Astrocyte of the cerebellum (primary cell): ENCODE data around the gene NUMBL.

Source experiments
- DNase-seq: peaks from one replicate; pipeline ENCODE4 v3.0.0-alpha.2; 2011; ENCODE audit warnings: low read depth
- H3K4me3 ChIP-seq: 2 replicates; pipeline ENCODE4 v1.5.1; 2011; ENCODE audit warnings: mild to moderate bottlenecking, low read depth, low read length, moderate library complexity
- CTCF ChIP-seq: IDR thresholded peaks from 2 replicates; pipeline ENCODE4 v1.5.1; 2012; ENCODE audit warnings: low read length, low read depth, moderate library complexity, mild to moderate bottlenecking; ENCODE audit errors: missing control alignments
- in situ Hi-C: cut with HindIII; loops from 2 replicates; pipeline ENCODE4 v1.10.0; 2017; ENCODE audit warnings: low sequenced_read_pairs

NUMBL gene

GRCh38 chr19:40632311-40633036, 58.0 kb downstream of the NUMBL start:
- DNase-seq, result no peak
- in situ Hi-C loops, result no loop called here
- no peak for TF ChIP-seq CTCF
- H3K4me3 ChIP-seq, result no peak overlapping the region

GRCh38 chr19:40630571-40631160, 59.8 kb downstream of the NUMBL start:
- H3K4me3 ChIP-seq, result no peak overlapping the region
- in situ Hi-C loops, result no loop called here
- DNase-seq, result no peak
- TF ChIP-seq CTCF, result no peak

GRCh38 chr19:40629346-40629745, 61.1 kb downstream of the NUMBL start:
- in situ Hi-C loops, result no loop called here
- TF ChIP-seq CTCF, result no peak
- no peak overlapping the region for H3K4me3 ChIP-seq
- no peak for DNase-seq

GRCh38 chr19:40627486-40628279, 62.8 kb downstream of the NUMBL start:
- TF ChIP-seq CTCF, result no peak
- no peak for DNase-seq
- in situ Hi-C loops, result no loop called here
- no peak overlapping the region for H3K4me3 ChIP-seq

- in situ Hi-C loops, result no loop called here
Measured at GRCh38 chr19:40626918-40627317, 63.5 kb downstream of the NUMBL start.

More at GRCh38 chr19:40626918-40627317, 63.5 kb downstream of the NUMBL start:
- DNase-seq, result no peak
- no peak overlapping the region for H3K4me3 ChIP-seq
- no peak for TF ChIP-seq CTCF
